DND-41 (cell line): Measurements from ENCODE around the gene TNIK.

ENCODE experiments used
- EZH2 ChIP-seq: IDR thresholded peaks from 3 replicates; pipeline ENCODE4 v1.6.1; 2012; ENCODE audit warnings: borderline replicate concordance, low read depth, mild to moderate bottlenecking, moderate library complexity, low read length, inconsistent platforms; ENCODE audit not compliant: severe bottlenecking
- TF ChIP-seq, protein P1 (sequence below): IDR thresholded peaks from 2 replicates; pipeline ENCODE4 v1.5.1; 2012; ENCODE audit warnings: borderline replicate concordance, low read length, moderate library complexity, mild to moderate bottlenecking; ENCODE audit not compliant: poor library complexity, severe bottlenecking; ENCODE audit errors: extremely low read depth

DNA sequence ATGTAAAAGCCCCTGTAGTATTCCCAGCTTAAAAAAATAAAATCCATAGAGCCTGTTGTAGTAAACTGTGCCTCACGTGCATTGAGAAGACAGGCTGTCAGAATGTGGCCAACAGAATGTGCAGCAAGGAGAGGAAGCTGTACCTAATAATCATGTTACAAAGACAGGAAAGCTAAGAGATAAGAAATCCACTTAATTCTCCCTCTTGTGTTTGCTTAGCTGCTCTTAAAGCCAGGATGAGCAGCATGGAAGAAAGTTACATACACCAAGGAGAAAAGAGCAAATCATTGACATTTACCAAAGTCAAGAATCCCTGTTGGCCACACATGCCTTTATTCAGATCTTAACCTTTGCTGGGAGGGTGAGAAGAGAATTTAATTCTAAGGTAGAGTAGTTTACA, 85.9 kb downstream of the TNIK start:
- no peak for TF ChIP-seq EZH2
- TF ChIP-seq, protein P1, sequence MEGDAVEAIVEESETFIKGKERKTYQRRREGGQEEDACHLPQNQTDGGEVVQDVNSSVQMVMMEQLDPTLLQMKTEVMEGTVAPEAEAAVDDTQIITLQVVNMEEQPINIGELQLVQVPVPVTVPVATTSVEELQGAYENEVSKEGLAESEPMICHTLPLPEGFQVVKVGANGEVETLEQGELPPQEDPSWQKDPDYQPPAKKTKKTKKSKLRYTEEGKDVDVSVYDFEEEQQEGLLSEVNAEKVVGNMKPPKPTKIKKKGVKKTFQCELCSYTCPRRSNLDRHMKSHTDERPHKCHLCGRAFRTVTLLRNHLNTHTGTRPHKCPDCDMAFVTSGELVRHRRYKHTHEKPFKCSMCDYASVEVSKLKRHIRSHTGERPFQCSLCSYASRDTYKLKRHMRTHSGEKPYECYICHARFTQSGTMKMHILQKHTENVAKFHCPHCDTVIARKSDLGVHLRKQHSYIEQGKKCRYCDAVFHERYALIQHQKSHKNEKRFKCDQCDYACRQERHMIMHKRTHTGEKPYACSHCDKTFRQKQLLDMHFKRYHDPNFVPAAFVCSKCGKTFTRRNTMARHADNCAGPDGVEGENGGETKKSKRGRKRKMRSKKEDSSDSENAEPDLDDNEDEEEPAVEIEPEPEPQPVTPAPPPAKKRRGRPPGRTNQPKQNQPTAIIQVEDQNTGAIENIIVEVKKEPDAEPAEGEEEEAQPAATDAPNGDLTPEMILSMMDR, result no peak
